ENCODE results near the gene CAMK4. TPM values are rescaled to one million over a fixed set of nuclear protein-coding genes. Genes with fewer than 3 reads are reported as not detected.
"Not testable (repeated sequence)": the region's sequence is repeated elsewhere in the genome, so short reads cannot be mapped to it uniquely, and the experiment has no call there.

CAMK4 gene
- total RNA-seq, 1 donor from 2014 or later: 49.5 TPM

DNA sequence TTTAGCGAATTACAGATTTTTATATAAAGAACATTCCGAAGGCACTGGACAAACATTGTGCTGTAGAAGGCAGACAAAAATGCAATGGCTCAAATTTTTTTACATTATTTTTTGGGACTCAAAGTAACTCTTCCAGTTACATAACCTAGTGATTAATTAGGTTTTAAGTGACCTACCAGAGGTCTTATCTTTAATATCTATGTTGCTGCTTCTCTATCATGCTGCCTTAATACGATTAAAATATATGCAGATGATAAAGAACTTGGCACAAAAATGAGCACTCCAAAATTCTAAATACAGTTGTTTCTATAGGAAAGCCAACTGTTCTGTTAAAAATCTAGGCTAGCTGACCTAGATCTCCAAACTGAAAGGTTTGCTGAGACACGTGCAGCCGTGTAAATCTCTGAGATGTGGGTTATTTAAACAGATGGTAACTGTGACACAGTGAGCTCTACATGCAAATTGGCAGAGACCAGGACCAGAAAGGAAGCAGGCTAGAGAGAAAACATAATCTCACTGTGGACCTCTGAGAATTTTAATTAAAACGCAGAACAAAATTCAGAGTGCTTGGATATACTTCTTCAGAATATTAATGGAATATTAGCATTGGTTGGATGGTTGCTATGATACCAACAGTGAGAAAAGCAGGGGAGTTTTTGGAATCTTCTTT, 56.2 kb downstream of the CAMK4 start:
- no peak overlapping the region for H3K27ac Mint-ChIP-seq
- DNase-seq: no peak
- H3K27me3 Mint-ChIP-seq: no peaks in the 10 kb centered on the region
- intact Hi-C loops (cut with micrococcal nuclease): no loop called here
- H3K9me3 Mint-ChIP-seq: no peaks in the 10 kb centered on the region
- peaks cover 21% of the 10 kb centered on the region for H3K4me1 Mint-ChIP-seq
- no peak overlapping the region for H3K4me3 Mint-ChIP-seq
- H3K36me3 Mint-ChIP-seq (ENCODE audit: low read depth): no peaks in the 10 kb centered on the region

DNA sequence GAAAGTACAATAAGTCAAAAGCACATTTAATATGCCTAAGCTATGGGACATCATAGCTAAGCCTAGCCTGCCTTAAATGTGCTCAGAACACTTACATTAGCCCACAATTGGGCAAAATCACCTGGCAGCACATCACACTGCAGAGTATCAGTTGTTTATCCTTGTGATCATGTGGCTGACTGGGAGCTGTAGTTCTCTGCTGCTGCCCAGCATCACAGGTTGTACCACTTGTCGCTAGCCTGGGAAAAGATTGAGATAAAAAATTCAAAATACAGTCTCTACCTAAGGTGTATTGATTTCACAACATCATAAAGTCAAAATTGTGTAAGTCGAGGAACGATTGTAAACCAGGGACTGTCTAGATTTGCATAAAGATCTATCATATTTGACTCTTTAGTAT, 58.6 kb downstream of the CAMK4 start:
- Mint-ChIP-seq H3K36me3 (ENCODE audit: low read depth) (peaks cover 3% of the 10 kb centered on the region), H3K27me3 (no peaks in the 10 kb centered on the region), H3K4me1 (peaks cover 18% of the 10 kb centered on the region), H3K27ac (no peak overlapping the region), H3K4me3 (no peak overlapping the region), H3K9me3 (no peaks in the 10 kb centered on the region)
- intact Hi-C loops (cut with micrococcal nuclease): no loop called here
- no peak for DNase-seq

DNA sequence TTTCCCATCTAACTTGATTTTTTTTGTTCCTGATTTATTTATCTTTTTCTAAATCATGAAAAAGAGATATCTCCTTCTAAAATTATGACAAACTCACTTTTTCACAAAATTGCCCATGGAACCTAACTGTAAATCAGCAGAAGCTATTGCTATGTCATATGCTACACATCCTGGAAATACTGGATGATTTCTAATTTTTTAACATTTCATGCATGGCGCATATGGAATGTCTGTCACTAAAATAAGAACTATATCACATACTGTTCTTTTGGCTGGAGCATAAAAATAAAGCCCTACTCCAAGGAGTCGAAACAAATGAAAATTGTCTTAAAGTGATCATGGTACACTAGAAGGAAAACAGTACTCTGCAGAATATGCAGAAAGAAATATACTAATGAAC, 60.6 kb downstream of the CAMK4 start:
- intact Hi-C loops (cut with micrococcal nuclease): no loop called here
- Mint-ChIP-seq H3K4me3 (no peak overlapping the region), H3K27ac (no peak overlapping the region), H3K27me3 (no peaks in the 10 kb centered on the region), H3K4me1 (peaks cover 17% of the 10 kb centered on the region), H3K9me3 (peaks cover 3% of the 10 kb centered on the region), H3K36me3 (ENCODE audit: low read depth) (peaks cover 7% of the 10 kb centered on the region)
- no peak for DNase-seq

DNA sequence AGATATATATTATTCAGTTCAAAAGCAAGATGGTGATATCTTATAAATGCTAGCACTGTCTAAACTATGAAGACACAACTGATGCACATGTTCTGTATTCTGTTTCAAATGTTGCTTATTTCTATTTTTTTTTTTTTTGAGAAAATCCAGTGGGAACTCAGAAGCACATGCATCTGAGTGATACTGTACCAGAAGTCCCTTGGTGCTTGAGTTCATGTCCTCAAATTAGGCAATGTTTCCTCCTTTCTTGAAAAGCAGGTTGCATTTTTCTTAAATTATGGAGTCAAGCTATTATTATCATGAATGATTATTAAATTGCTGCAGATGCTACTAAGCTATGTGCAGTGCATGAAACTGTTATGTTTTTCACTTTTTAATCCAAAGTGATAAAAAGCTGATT, 70.4 kb downstream of the CAMK4 start:
- intact Hi-C loops (cut with micrococcal nuclease): no loop called here
- Mint-ChIP-seq H3K9me3 (peaks cover 7% of the 10 kb centered on the region), H3K4me1 (peaks cover under 1% of the 10 kb centered on the region), H3K27me3 (no peaks in the 10 kb centered on the region), H3K4me3 (no peak overlapping the region), H3K36me3 (ENCODE audit: low read depth) (peaks cover 16% of the 10 kb centered on the region), H3K27ac (no peak overlapping the region)
- no peak for DNase-seq

DNA sequence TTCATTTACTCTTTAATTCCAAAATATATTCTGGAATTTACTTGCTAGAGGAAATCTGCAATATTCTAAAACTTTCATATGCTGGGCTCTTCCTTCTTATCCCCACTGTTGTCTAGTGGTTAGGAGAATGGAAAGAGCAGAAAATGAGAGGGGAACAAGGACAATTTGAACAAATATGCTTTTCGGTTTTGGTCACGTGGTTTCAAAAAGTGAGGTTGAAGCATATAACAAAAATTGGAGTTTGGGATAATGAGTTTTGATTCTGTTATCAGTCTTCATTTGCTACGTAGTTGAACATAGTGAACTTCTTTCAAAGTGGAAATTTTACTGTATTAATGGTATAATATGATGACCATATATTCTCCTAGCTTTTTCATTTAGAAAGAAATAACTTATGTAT, 71.5 kb downstream of the CAMK4 start:
- intact Hi-C loops (cut with micrococcal nuclease): loop anchor here (5.0 kb wide), 1 partner anchor 42 kb away; no protein-coding TSS in a partner anchor
- H3K27ac Mint-ChIP-seq: no peak overlapping the region
- no peaks in the 10 kb centered on the region for H3K27me3 Mint-ChIP-seq
- no peak for DNase-seq
- H3K9me3 Mint-ChIP-seq: peaks cover 13% of the 10 kb centered on the region
- peaks cover 6% of the 10 kb centered on the region for H3K4me1 Mint-ChIP-seq
- peaks cover 22% of the 10 kb centered on the region for H3K36me3 Mint-ChIP-seq (ENCODE audit: low read depth)
- no peak overlapping the region for H3K4me3 Mint-ChIP-seq

DNA sequence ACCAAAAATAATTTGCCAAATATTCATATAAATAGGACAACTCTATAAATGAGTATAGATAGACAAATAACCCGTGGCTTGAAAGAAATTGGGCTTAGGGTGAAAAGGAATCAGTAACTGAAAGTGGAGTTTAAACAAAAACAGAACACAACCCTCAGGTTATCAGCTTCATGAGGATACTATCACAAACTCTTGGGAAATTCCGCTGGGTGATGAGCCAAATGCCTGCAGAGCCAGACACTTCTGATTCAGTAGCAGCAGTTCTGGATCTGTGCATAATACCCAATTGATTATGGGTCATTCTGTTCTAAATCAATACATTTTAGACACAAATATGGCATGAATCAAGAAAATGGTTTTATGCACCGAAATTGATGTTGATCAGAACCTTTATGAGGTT, 72.4 kb downstream of the CAMK4 start:
- Mint-ChIP-seq H3K27me3 (no peaks in the 10 kb centered on the region), H3K4me1 (peaks cover 6% of the 10 kb centered on the region), H3K36me3 (ENCODE audit: low read depth) (peaks cover 26% of the 10 kb centered on the region), H3K4me3 (no peak overlapping the region), H3K27ac (no peak overlapping the region), H3K9me3 (peaks cover 16% of the 10 kb centered on the region)
- no peak for DNase-seq
- intact Hi-C loops (cut with micrococcal nuclease): loop anchor here (5.0 kb wide), 1 partner anchor 41 kb away; no protein-coding TSS in a partner anchor

DNA sequence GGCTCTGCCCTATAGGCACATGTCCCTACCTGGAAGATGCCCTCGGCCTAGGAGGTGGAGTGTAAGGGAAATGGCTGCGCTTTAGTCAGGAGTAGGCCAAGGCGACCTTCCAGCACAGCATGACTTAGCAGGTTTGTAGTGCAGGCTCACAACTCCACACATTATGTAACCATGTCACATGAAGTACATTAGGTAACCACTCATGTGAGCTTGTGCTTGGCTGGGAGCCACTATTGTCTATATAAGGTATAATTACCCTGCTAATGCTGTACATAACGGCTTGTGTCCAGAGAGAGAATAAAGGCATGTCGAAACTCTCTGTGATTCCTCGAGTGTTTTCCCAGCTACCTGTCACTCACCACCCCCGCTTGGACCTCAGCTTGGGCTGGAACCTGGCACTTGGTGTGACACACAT, 74.9 kb downstream of the CAMK4 start:
- H3K9me3 Mint-ChIP-seq: peaks cover 16% of the 10 kb centered on the region
- H3K4me1 Mint-ChIP-seq: peaks cover 6% of the 10 kb centered on the region
- intact Hi-C loops (cut with micrococcal nuclease): loop anchor here (5.0 kb wide), 1 partner anchor 38 kb away; no protein-coding TSS in a partner anchor
- H3K27me3 Mint-ChIP-seq: no peaks in the 10 kb centered on the region
- peak overlapping the region; percentile 34 for H3K27ac Mint-ChIP-seq
- no peak overlapping the region for H3K4me3 Mint-ChIP-seq
- no peak for DNase-seq
- peaks cover 32% of the 10 kb centered on the region for H3K36me3 Mint-ChIP-seq (ENCODE audit: low read depth)

DNA sequence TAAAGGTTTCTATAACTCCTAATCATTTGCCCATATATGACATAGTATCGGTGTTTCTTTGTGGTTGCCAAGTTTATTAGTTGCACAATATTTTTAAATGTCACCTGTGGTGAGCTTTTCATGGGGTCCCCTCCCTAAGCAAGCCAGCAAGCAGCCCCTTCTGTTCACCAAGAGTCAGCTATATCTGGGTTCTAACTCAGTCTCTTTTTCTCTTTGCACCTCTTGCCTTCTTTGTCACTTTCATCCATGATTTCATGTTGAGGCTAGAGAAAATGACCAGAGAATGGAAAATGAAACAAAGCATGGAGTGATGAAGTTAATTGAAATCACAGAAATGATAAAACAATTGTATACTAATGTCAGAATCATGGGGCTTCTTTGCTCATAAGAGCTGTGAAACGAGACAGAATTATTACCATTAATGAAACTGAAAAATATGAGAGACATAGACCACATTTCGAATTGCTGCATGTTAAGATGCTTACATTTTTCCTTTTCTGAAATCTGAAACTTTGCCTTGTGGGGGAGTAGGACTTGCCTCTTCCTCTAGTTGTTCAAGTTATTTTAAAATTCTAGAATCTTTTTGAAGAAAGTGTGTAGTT, 75.7 kb downstream of the CAMK4 start:
- DNase-seq: no peak
- Mint-ChIP-seq H3K9me3 (peaks cover 16% of the 10 kb centered on the region), H3K36me3 (ENCODE audit: low read depth) (peaks cover 32% of the 10 kb centered on the region), H3K27ac (peak overlapping the region; percentile 74), H3K27me3 (no peaks in the 10 kb centered on the region), H3K4me1 (peaks cover 6% of the 10 kb centered on the region), H3K4me3 (no peak overlapping the region)
- intact Hi-C loops (cut with micrococcal nuclease): loop anchor here (5.0 kb wide), 1 partner anchor 37 kb away; no protein-coding TSS in a partner anchor

DNA sequence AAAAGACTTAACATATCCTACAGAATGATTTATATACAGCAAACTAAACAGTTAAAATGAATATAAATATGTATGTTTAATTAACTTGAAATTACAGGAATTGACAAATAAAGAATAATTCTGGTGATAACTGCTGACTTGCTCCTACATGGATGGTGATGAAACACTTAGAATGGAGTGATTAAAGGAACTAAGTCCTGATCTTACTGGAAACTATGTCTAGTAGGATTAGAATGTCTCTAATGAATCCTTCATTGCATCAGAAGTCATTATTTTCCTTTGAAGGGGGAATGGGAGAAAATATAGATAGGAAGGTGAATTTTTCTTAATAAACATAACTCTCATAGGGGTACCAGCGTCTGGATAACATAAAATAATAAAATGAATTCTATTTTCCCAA, 77.1 kb downstream of the CAMK4 start:
- peaks cover 16% of the 10 kb centered on the region for H3K9me3 Mint-ChIP-seq
- no peak overlapping the region for H3K4me3 Mint-ChIP-seq
- intact Hi-C loops (cut with micrococcal nuclease): no loop called here
- H3K4me1 Mint-ChIP-seq: peaks cover 6% of the 10 kb centered on the region
- peaks cover 30% of the 10 kb centered on the region for H3K36me3 Mint-ChIP-seq (ENCODE audit: low read depth)
- no peaks in the 10 kb centered on the region for H3K27me3 Mint-ChIP-seq
- no peak overlapping the region for H3K27ac Mint-ChIP-seq
- no peak for DNase-seq

DNA sequence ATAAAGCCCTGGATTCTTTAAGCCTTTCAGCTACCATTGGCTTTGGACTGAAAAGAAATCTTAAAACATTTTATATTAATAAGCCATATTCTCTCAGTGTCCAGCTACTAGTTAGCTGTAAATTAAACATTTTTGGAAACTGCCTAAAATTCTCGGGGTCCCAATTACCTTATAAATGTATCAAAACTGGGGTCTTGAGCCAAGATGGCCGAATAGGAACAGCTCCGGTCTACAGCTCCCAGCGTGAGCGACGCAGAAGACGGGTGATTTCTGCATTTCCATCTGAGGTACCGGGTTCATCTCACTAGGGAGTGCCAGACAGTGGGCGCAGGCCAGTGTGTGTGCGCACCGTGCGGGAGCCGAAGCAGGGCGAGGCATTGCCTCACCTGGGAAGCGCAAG, 77.9 kb downstream of the CAMK4 start:
- H3K4me3 Mint-ChIP-seq; H3K27me3 Mint-ChIP-seq; H3K4me1 Mint-ChIP-seq; intact Hi-C loops (cut with micrococcal nuclease); H3K27ac Mint-ChIP-seq; DNase-seq: not testable (repeated sequence)
- peaks cover 30% of the 10 kb centered on the region for H3K36me3 Mint-ChIP-seq (ENCODE audit: low read depth)
- H3K9me3 Mint-ChIP-seq: peaks cover 16% of the 10 kb centered on the region

DNA sequence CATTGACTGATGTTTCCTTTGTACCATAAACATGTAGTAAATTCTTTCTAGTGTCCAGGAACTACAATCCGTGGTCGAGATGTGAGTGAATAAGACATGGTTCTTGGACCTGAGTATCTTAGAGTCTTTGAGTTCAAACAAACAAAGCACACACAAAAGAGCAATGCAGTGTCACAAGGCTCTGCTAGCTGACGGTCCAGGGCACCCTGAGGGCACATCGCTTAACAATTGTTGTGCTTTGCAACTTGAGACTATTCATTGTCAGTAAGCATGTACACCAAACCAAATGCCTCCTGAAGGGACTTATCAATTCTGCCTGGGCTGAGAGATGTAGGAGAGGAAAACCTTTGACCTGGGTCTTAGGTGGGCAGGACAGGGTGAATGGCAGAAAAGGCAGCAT, 84.8 kb downstream of the CAMK4 start:
- Mint-ChIP-seq H3K27ac (no peak overlapping the region), H3K4me1 (peaks cover 18% of the 10 kb centered on the region), H3K27me3 (no peaks in the 10 kb centered on the region), H3K4me3 (no peak overlapping the region), H3K9me3 (no peaks in the 10 kb centered on the region), H3K36me3 (ENCODE audit: low read depth) (peaks cover 2% of the 10 kb centered on the region)
- no peak for DNase-seq
- intact Hi-C loops (cut with micrococcal nuclease): no loop called here

DNA sequence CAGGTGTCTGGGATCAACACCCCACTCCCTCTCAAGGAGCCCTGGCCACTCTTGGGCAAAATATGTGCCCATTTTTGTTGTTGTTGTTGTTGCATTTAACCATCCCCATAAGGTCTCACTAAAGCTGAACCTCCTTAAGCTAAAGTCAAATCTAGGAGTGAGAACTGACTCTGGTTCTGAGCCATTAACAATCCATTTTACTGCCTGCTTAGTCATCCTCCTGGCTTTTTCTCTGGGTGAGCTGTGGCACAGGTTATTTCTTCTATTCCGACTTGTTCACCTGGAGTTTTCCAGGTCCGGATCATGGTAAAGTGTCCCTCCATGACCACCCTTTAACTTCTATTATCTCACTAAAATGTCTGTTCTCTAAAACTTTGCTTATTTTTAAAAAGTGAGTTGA, 85.2 kb downstream of the CAMK4 start:
- Mint-ChIP-seq H3K27ac (no peak overlapping the region), H3K27me3 (no peaks in the 10 kb centered on the region), H3K4me3 (no peak overlapping the region), H3K4me1 (peaks cover 19% of the 10 kb centered on the region), H3K36me3 (ENCODE audit: low read depth) (peaks cover 2% of the 10 kb centered on the region), H3K9me3 (no peaks in the 10 kb centered on the region)
- intact Hi-C loops (cut with micrococcal nuclease): no loop called here
- DNase-seq: no peak

DNA sequence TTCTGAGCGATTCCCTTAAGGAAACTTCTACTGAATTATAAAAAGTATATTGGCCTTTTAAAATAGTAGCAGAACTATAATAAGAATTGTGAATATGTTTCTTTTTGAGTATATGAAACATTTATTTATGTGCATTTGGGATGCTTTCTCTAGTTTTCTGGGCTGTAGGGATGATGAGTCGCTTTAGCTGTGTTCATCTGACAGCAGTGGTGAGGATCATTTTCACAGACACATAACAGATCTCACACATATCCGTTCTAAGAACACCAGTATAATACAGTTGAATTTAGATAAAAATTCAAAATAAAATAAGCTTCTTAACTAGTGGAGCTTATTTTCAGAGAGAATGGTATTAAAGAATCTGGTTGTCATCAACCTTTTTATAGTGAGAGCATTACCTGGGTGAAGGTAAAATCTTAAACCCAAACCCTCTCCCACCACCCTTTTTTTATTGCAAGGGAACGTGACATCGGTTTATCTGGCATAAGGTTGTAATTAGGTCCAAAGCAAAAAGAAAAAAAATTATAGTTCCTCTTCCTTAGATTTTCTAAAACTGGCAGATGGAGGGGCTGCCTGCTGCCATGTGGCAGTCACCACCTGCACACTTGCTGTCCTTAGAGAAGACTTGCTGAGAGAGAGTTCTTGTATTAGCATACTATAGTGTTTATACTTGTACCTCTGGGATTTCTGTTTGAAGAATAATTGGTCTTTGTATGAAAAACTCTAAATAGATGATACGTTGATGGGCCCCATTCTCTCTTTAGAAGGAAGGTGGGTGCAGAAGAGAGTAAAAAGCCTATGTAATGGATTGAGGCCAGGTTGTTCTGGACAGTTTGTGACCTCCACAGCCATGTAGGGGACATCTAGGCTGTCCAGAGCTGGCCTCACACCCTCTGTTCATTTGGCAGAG, 86.8 kb downstream of the CAMK4 start:
- no peak overlapping the region for H3K27ac Mint-ChIP-seq
- intact Hi-C loops (cut with micrococcal nuclease): loop anchor here (10.0 kb wide), 1 partner anchor 844 kb away; no protein-coding TSS in a partner anchor
- no peak overlapping the region for H3K4me3 Mint-ChIP-seq
- H3K4me1 Mint-ChIP-seq: peaks cover 24% of the 10 kb centered on the region
- no peaks in the 10 kb centered on the region for H3K27me3 Mint-ChIP-seq
- H3K36me3 Mint-ChIP-seq (ENCODE audit: low read depth): peaks cover 2% of the 10 kb centered on the region
- no peaks in the 10 kb centered on the region for H3K9me3 Mint-ChIP-seq
- DNase-seq: no peak

DNA sequence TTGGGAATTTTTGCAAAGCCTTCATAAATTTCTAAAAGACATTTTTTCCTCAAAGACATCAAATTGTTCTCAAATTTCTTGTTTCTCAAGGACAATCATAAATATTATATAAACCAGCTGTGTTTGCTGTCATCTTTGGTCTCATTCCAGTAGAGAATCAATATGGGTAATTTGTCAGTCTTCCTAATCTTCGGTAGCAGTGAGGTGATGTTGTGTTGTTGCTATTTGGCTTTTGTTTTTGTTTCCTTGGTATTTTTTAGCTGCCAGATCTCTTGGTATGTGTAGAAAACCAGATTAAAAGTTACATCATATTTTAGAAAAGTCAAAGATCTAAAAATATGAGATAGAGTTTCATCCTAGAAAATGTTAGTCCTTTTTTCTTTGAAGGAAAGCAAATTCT, 87.5 kb downstream of the CAMK4 start:
- H3K9me3 Mint-ChIP-seq: no peaks in the 10 kb centered on the region
- intact Hi-C loops (cut with micrococcal nuclease): loop anchor here (10.0 kb wide), 1 partner anchor 843 kb away; no protein-coding TSS in a partner anchor
- H3K27ac Mint-ChIP-seq: no peak overlapping the region
- no peaks in the 10 kb centered on the region for H3K27me3 Mint-ChIP-seq
- no peak overlapping the region for H3K4me3 Mint-ChIP-seq
- no peak for DNase-seq
- H3K36me3 Mint-ChIP-seq (ENCODE audit: low read depth): peaks cover 6% of the 10 kb centered on the region
- H3K4me1 Mint-ChIP-seq: peaks cover 28% of the 10 kb centered on the region

All from activated CD4-positive, alpha-beta T cell treated with anti-CD3 and anti-CD28 coated beads, Interleukin-2, amount 10 ng/mL, durations not matched to agents 24 days and 14 days (primary cell).